Measurements from ENCODE around the gene FKBP1B.
"Not testable (repeated sequence)": the region's sequence is repeated elsewhere in the genome, so short reads cannot be mapped to it uniquely, and the experiment has no call there.

Gene FKBP1B

GRCh38 chr2:24104110-24104650, 54.6 kb downstream of the FKBP1B start:
- no peak for DNase-seq (ENCODE audit: low read depth)

- no peak for DNase-seq (ENCODE audit: low read depth)
Measured at GRCh38 chr2:24104906-24105305, 55.4 kb downstream of the FKBP1B start.

GRCh38 chr2:24105816-24106215, 56.3 kb downstream of the FKBP1B start:
- no peak for DNase-seq (ENCODE audit: low read depth)

- DNase-seq (ENCODE audit: low read depth), result no peak
Measured at GRCh38 chr2:24106786-24107185, 57.2 kb downstream of the FKBP1B start.

GRCh38 chr2:24107336-24107735, 57.8 kb downstream of the FKBP1B start:
- no peak for DNase-seq (ENCODE audit: low read depth)

- not testable (repeated sequence) for DNase-seq (ENCODE audit: low read depth)
Measured at GRCh38 chr2:24109431-24109830, 59.9 kb downstream of the FKBP1B start.

- DNase-seq (ENCODE audit: low read depth), result no peak
Measured at GRCh38 chr2:24110660-24111303, 61.2 kb downstream of the FKBP1B start.

GRCh38 chr2:24111407-24111901, 61.9 kb downstream of the FKBP1B start:
- no peak for DNase-seq (ENCODE audit: low read depth)
